ACC112 (cell line): Measurements from ENCODE around the gene MMP24OS.
"Not testable (repeated sequence)": the region's sequence is repeated elsewhere in the genome, so short reads cannot be mapped to it uniquely, and the experiment has no call there.

ENCODE experiments used
- H2AFZ ChIP-seq: fragments of 200-600 bp; sonication (generic); one replicate; pipeline ENCODE4 v1.6.0; 2017; ENCODE audit warnings: antibody characterized with exemption, low read length; ENCODE audit not compliant: unreplicated experiment
- H3K27ac ChIP-seq: fragments of 200-600 bp; sonication (generic); 2 replicates; pipeline ENCODE4 v1.5.1; 2014; ENCODE audit warnings: low read depth, mild to moderate bottlenecking, antibody characterized with exemption, low read length, moderate library complexity
- H3K27me3 ChIP-seq: fragments of 200-600 bp; sonication (generic); 2 replicates; pipeline ENCODE4 v1.6.1; 2014; ENCODE audit warnings: mild to moderate bottlenecking, antibody characterized with exemption, low read length, moderate library complexity, mixed read lengths; ENCODE audit not compliant: insufficient read depth
- H3K36me3 ChIP-seq: fragments of 200-600 bp; sonication (generic); 2 replicates; pipeline ENCODE4 v1.6.1; 2016; ENCODE audit warnings: mild to moderate bottlenecking, antibody characterized with exemption, low read length, moderate library complexity, mixed read lengths; ENCODE audit not compliant: insufficient read depth
- H3K4me1 ChIP-seq: fragments of 200-600 bp; sonication (generic); one replicate; pipeline ENCODE4 v1.6.1; 2016; ENCODE audit warnings: low read length, mixed read lengths; ENCODE audit not compliant: insufficient read depth, unreplicated experiment, control insufficient read depth
- H3K4me3 ChIP-seq: fragments of 200-600 bp; sonication (generic); 2 replicates; pipeline ENCODE4 v1.5.1; 2014; ENCODE audit warnings: mild to moderate bottlenecking, low read depth, low read length
- H3K79me2 ChIP-seq: fragments of 200-600 bp; sonication (generic); one replicate; pipeline ENCODE4 v1.6.0; 2016; ENCODE audit warnings: low read length; ENCODE audit not compliant: control insufficient read depth, unreplicated experiment, insufficient read depth

MMP24OS gene

GRCh38 chr20:35317416-35318210 lies 39.7 kb upstream of the MMP24OS start:
- H3K27ac ChIP-seq, result peak overlapping the region; percentile 92

GRCh38 chr20:35316086-35316485 lies 38.2 kb upstream of the MMP24OS start:
- no peak overlapping the region for H2AFZ ChIP-seq
- peaks cover 83% of the 10 kb centered on the region for H3K4me1 ChIP-seq
- peak overlapping the region; percentile 71 for H3K27ac ChIP-seq
- H3K79me2 ChIP-seq, result no peaks in the 10 kb centered on the region
- H3K27me3 ChIP-seq, result no peaks in the 10 kb centered on the region
- no peak overlapping the region for H3K4me3 ChIP-seq
- no peaks in the 10 kb centered on the region for H3K36me3 ChIP-seq

More at GRCh38 chr20:35317416-35318210, 39.7 kb upstream of the MMP24OS start:
- Histone ChIP-seq H3K27me3 (no peaks in the 10 kb centered on the region), H3K4me1 (peaks cover 68% of the 10 kb centered on the region), H2AFZ (no peak overlapping the region), H3K36me3 (no peaks in the 10 kb centered on the region), H3K79me2 (no peaks in the 10 kb centered on the region), H3K4me3 (no peak overlapping the region; the same call in 1 of the 2 replicates)

GRCh38 chr20:35315632-35316020 lies 37.7 kb upstream of the MMP24OS start:
- peak overlapping the region; percentile 71 for H3K27ac ChIP-seq
- not testable (repeated sequence) for H3K4me3 ChIP-seq, H3K36me3 ChIP-seq, H3K79me2 ChIP-seq, H3K27me3 ChIP-seq, H2AFZ ChIP-seq
- H3K4me1 ChIP-seq, result peaks cover 81% of the 10 kb centered on the region

GRCh38 chr20:35314816-35315631 lies 37.1 kb upstream of the MMP24OS start:
- H3K36me3 ChIP-seq, result no peaks in the 10 kb centered on the region
- no peak overlapping the region for H3K4me3 ChIP-seq
- peak overlapping the region; percentile 71 for H3K27ac ChIP-seq
- H2AFZ ChIP-seq, result no peak overlapping the region
- no peaks in the 10 kb centered on the region for H3K79me2 ChIP-seq
- no peaks in the 10 kb centered on the region for H3K27me3 ChIP-seq
- peaks cover 77% of the 10 kb centered on the region for H3K4me1 ChIP-seq

- Histone ChIP-seq H3K4me3 (no peak overlapping the region), H3K27me3 (no peaks in the 10 kb centered on the region), H2AFZ (no peak overlapping the region), H3K36me3 (no peaks in the 10 kb centered on the region), H3K4me1 (peaks cover 77% of the 10 kb centered on the region), H3K79me2 (no peaks in the 10 kb centered on the region), H3K27ac (peak overlapping the region; percentile 94)
These were observed 34.4 kb upstream of the MMP24OS start for GRCh38 chr20:35312318-35312717.

- Histone ChIP-seq H3K4me1 (peaks cover 80% of the 10 kb centered on the region), H2AFZ (no peak overlapping the region), H3K4me3 (no peak overlapping the region), H3K27ac (peak overlapping the region; percentile 94), H3K36me3 (no peaks in the 10 kb centered on the region), H3K27me3 (no peaks in the 10 kb centered on the region), H3K79me2 (no peaks in the 10 kb centered on the region)
These were observed 33.9 kb upstream of the MMP24OS start for GRCh38 chr20:35311822-35312221.

- Histone ChIP-seq H3K27me3 (no peaks in the 10 kb centered on the region), H3K4me1 (peaks cover 84% of the 10 kb centered on the region), H2AFZ (no peak overlapping the region), H3K79me2 (no peaks in the 10 kb centered on the region), H3K4me3 (no peak overlapping the region), H3K36me3 (no peaks in the 10 kb centered on the region), H3K27ac (peak overlapping the region; percentile 94)
These were observed 33.5 kb upstream of the MMP24OS start for GRCh38 chr20:35311409-35311808.

- Histone ChIP-seq H3K4me3 (peak overlapping the region; percentile 5; the same call in 1 of the 2 replicates), H3K79me2 (no peaks in the 10 kb centered on the region), H2AFZ (no peak overlapping the region), H3K27me3 (no peaks in the 10 kb centered on the region), H3K36me3 (no peaks in the 10 kb centered on the region), H3K27ac (peak overlapping the region; percentile 100), H3K4me1 (peaks cover 90% of the 10 kb centered on the region)
These were observed 30.0 kb upstream of the MMP24OS start for GRCh38 chr20:35307666-35308653.

- Histone ChIP-seq H3K4me3 (peak overlapping the region; percentile 5; the same call in 1 of the 2 replicates), H3K79me2 (no peaks in the 10 kb centered on the region), H2AFZ (no peak overlapping the region), H3K4me1 (peaks cover 90% of the 10 kb centered on the region), H3K27me3 (no peaks in the 10 kb centered on the region), H3K27ac (peak overlapping the region; percentile 100), H3K36me3 (no peaks in the 10 kb centered on the region)
These were observed 29.1 kb upstream of the MMP24OS start for GRCh38 chr20:35306931-35307517.
